GM21529 (cell line): ENCODE data around the gene ZBTB46.

Experiments used
- ATAC-seq: cut with Tn5 transposase; IDR thresholded peaks from one replicate; pipeline ENCODE4 v1.9.1; 2021; ENCODE audit not compliant: unreplicated experiment

The ZBTB46 gene

DNA sequence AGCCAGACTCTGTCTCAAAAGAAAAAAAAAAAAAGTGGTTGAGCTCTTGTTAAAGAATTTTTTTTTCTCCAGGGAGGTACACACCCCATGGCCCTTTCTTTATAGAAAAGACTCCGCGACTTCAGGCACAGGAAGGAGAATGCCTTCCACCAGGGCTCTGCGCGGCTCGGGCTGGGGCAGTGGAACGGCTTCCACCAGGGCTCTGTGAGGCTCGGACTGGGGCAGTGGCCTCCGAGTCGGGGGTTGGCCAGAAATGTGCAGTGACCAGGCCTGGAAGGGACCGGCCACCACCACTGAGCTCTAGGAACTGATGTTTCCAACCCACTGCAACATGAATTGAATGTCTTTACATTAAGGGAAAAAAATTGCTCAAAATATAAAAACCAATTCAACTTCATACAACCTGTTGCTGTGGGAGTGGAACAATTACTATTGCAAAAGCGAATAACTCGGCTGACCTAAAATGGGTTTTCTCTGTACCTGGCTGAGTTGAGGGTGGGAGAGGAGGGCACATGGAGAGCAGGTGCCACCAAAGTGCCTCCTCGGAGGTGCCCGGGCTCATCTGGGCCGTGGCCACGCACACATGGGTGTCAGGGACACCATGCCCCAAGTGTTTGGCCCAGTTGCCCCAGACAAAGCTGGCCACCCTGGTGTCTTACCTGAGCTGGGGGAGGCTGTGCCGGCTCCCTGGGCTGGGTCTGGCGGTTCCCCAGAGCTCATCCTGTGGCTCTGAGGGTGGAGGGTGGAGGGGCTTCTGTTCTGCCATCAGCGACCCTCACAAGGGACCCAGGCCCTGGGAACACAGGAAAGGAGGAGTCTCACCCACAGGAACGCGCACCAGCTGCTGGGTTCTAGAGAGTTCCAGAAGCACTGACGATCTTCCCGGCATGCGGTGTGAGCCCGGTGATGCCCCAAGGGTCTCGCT, 62.2 kb downstream of the ZBTB46 start:
- ATAC-seq: no peak

DNA sequence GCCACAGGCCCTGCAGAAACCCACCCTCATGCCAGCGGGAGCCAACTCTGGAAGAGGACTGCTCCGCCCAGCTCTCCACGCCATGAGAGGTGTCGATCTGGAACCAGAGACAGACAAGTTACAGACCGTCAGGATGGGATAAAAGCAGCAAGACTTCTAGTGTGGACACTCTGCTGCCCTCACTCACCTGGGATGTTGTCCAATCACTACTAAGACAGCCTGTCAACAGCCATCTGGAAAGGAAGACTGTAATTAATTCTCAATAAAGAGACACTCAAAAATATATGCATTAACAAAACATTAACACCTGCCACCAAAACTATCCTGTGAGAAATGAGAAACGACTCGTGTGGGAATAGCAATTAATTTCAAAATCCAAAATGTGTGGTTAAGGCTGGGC, 63.2 kb downstream of the ZBTB46 start:
- ATAC-seq: no peak

DNA sequence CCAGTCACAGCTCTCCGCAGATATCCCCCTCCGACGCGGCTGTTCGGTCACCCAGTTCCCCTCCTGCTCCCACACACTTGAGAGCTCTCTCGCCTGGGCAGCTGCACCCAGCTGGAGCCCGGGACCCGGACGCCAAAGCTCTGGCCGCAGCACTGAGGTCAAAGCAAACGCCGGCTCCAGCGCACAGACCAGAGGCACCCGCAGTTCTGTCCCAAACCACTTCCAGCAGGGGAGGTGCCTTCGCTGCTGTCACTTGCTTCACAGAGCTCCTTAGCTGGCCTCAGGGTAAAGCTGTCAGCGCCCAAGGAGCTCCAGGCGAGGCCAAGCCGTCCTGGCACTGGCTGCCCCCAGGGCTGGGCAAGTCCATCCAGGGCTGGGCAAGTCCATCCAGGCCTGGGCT, 63.6 kb downstream of the ZBTB46 start:
- no peak for ATAC-seq

DNA sequence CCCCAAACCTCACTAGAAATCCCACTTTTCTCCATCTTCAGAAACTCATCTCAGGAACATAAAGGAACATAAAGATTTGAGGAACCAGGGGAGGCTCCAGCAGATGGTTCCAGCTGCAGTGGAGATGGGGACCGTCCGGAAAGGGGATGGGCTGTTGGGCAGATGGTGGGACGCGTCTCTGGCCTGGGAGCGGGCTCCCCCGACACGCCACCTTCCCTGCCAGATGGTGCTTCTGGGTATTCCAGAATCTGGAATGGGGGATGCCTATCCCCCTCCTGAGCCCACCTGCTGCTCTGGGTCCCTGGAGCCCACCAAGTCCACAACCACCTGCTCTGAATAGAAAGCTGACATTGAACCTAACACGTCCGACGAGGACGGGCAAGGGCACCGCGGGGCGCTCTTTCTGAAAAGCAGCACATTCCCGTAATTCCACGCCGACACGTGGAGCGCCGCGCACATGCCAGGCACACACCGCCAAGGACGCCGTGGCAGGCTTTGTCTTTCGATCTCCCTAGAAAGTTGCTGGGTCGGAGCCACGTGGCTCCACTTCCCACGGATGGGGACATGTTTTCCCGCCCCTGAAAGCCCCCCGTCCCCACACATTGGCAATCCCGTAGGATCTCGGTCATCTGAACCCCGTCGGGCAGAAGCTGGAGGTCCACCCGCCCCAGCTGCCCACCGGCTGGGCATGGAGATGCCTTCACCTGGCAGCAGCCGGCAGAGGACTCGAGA, 64.2 kb downstream of the ZBTB46 start:
- ATAC-seq: no peak

DNA sequence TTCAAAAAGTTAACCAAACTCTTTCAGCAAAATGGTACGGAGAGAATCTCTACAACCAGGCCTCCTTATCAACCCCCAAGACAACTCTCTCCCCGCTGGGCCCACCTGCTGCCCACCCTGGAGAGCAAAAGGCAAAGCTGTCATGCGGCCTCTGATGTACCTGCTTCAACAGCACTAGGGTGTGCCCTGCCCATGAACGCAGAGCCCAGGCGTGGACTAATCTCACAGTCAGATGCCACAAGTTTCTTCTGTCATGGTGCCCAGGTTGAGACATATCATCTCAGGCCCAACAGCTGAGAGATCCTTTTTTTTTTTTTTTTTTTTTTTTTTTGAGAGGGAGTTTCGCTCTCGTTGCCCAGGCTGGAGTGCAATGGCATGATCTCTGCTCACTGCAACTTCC, 65.2 kb downstream of the ZBTB46 start:
- no peak for ATAC-seq

DNA sequence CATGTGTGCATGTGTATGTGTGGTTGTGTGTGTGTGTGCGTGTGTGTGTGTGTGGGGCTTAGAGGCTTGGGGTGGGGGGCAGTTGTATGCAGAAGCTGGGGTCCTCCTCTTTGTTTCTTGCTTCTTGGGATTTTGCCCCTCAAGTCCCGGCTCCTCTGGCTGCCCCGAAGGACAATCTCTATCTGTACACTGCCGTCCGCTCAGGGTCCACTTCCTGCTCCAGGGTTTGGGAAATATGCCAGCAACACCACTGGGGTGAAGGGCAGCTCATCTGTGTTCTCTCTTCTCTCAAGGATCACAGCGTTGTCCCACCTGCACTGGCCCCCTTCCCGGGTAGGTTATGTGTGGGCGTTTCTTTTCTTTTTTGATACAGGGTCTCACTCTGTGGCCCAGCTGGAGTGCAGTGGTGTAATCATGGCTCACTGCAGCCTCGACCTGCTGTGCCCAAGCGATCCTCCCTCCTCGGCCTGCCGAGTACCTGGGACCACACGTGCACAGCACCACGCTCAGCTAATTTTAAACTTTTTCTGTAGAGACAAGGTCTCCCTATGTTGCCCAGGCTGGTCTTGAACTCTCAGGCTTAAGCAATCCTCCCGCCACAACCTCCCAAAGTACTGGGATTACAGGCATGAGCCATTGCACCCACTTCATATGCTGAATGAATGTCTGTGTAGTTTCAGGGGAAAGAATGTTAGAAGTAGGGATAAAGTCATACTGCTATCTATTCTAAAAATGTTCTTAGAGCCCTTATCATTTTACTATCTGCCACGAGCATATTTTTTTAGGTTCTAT, 65.8 kb downstream of the ZBTB46 start:
- no peak for ATAC-seq

DNA sequence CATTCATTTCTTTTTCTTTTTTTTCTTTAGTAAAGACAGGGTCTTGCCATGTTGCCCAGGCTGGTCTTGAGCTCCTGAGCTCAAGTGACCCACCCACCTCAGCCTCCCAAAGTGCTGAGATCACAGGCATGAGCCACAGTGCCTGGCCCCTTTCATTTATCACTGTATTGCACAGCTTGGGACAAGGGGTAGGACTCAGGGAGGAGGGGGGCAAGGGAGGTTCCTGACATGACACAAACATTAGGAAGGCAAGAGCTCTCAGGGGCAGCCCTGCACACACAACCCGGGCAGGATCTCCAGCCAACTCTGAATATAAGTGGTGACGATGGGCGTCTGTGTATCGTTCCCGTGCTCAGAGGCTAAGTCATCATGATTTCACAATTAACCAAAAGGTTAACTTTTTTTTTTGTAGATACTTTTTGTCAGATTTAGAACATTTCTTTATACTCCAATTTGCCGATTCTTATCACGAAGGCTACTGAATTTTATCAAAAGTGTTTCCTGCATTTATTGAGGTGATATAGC, 71.6 kb downstream of the ZBTB46 start:
- no peak for ATAC-seq

DNA sequence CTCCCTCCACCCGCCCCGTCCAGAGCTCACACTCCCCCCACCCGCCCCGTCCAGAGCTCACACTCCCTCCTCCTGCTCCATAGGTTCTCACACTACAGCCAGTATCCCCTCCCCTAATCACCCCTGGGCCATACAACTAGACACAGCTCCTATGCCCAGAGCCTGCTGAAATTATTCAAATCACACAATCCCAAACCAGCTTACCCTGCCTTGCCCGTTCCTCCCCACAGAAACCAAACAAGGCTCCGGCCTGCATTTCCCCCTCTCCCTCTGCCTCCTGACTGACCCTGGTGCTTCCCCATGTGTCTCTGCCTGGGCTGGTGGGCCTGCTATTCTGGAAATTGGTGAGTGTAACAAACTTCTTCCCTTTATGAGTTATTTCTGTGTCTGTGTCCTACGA, 72.9 kb downstream of the ZBTB46 start:
- no peak for ATAC-seq

DNA sequence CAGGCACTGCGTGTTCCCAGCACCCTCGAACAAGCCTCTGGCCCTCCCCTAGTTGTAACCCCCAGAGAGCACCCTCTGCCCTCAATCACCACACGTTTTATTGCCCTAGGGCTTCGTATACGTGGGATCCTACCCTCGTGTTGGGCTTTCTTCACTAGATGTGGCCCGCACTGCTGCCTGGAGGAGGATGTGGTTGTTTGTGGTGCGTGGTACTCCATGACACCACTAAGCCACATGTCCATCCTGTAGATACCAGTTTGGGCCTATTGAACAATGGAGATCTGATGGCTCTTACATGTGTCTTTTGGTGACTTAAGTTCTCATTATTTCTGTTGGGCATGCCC, 74.4 kb downstream of the ZBTB46 start:
- no peak for ATAC-seq

- ATAC-seq: no peak
Measured at GRCh38 chr20:63755933-63756647, 75.0 kb downstream of the ZBTB46 start.

- no peak for ATAC-seq
Measured at GRCh38 chr20:63754008-63754407, 77.1 kb downstream of the ZBTB46 start.

GRCh38 chr20:63753381-63753780, 77.7 kb downstream of the ZBTB46 start:
- ATAC-seq: no peak

GRCh38 chr20:63752411-63753101, 78.5 kb downstream of the ZBTB46 start:
- no peak for ATAC-seq

- ATAC-seq: no peak
Measured at GRCh38 chr20:63751471-63752271, 79.4 kb downstream of the ZBTB46 start.

- ATAC-seq: no peak
Measured at GRCh38 chr20:63750807-63751470, 80.1 kb downstream of the ZBTB46 start.

DNA sequence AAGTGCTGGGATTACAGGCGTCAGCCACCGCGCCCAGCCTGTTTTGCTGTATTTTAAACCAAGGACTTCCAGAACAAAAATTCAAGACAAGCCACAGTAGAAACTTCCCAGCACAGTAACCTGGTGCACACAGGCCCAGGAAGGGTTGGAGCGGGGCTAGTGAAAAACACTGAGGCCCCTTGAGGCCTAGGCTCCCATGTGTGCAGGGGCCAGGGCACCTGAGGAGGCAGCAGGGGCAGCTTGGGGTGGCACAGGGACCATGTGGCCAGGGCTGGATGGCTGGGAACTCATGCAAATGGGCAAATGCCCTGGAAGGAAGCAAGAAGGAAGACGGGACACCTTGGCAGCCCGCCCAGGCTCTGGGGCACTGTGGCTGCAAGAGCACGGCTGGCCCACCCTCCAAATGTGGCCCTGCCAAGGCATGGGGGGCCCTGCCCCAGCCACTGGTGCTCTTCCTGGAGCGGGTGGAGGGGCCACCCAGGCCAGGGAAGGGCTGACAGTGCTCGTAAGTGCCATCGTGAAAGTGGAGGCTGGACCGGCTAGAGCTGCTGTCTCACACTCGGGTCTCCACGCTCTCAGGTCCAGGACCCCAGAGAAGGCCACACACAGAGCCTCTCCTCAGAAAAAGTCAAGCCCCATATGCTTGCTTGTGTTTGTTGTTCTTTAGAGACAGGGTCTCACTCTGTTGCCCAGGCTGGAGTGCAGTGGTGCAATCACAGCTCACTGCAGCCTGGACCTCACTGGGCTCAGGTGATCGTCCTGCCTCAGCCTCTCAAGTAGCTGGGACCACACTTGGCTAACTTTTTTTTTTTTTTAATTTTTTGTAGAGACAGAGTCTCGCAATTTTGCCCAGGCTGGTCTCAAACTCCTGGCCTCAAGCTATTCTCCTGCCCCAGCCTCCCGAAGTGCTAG, 81.2 kb downstream of the ZBTB46 start:
- no peak for ATAC-seq

- ATAC-seq: no peak
Measured at GRCh38 chr20:63748934-63749270, 82.2 kb downstream of the ZBTB46 start.
